B cell (primary cell): ENCODE results near the gene TWF2. TPM values are rescaled to one million over a fixed set of nuclear protein-coding genes. Genes with fewer than 3 reads are reported as not detected.

Experiments
- ATAC-seq: fragments of 200-7000 bp; cut with Tn5 transposase; one replicate; pipeline ENCODE4 v1.10.0; 2021; ENCODE audit warnings: low read depth, mild to moderate bottlenecking, moderate number of reproducible peaks, moderate library complexity
- CTCF ChIA-PET: fragments of 350-600 bp; sonication (Branson Sonifier 250); formaldehyde crosslinking; loops from one replicate; lab custom pipeline; 2021; ENCODE audit warnings: antibody characterized with exemption, inconsistent platforms; lab: Charles Lee
- POLR2A ChIA-PET: fragments of 350-600 bp; sonication (Branson Sonifier 250); formaldehyde crosslinking; loops from one replicate; lab custom pipeline; 2021; ENCODE audit warnings: antibody characterized with exemption; lab: Charles Lee
- DNase-seq: peaks from one replicate; pipeline ENCODE4 v3.0.0; 2013
- H2AFZ ChIP-seq: 2 replicates; pipeline ENCODE4 v1.6.1; 2012; ENCODE audit warnings: mild to moderate bottlenecking, low read depth, low read length; ENCODE audit not compliant: insufficient read depth, poor library complexity, severe bottlenecking
- H3K27ac ChIP-seq, 2 donors: 1 replicate in 1 of 2; 2 replicates in 1 of 2; pipeline ENCODE4 v1.5.1; 2012 to 2013; ENCODE audit warnings: low read length in 2 of 2, mild to moderate bottlenecking in 2 of 2, moderate library complexity in 1 of 2
- H3K27me3 ChIP-seq, 4 experiments: fragments of 200-600 bp in 1 of 4; sonication (generic) in 1 of 4; replicated peaks in 1 of 4; 1 replicate in 2 of 4; 2 replicates in 2 of 4; pipeline versions ENCODE4 v1.6.1 to v1.7.0; 2013 to 2016; ENCODE audit warnings: low read length in 3 of 4, mild to moderate bottlenecking in 2 of 4, mixed read lengths in 1 of 4, moderate library complexity in 1 of 4; ENCODE audit not compliant: insufficient read depth in 4 of 4, control insufficient read depth in 3 of 4; ENCODE audit errors: control extremely low read depth in 1 of 4
- H3K36me3 ChIP-seq, 2 experiments: replicated peaks in 1 of 2; 1 replicate in 1 of 2; 2 replicates in 1 of 2; pipeline versions ENCODE4 v1.6.1 to v1.7.1; 2013; ENCODE audit warnings: low read length in 1 of 2; ENCODE audit not compliant: insufficient read depth in 2 of 2, control insufficient read depth in 1 of 2; ENCODE audit errors: control extremely low read depth in 1 of 2, extremely low read depth in 1 of 2
- H3K4me1 ChIP-seq, 2 donors: fragments of 200-600 bp in 1 of 2; sonication (generic) in 1 of 2; 1 replicate in 1 of 2; 2 replicates in 1 of 2; pipeline versions ENCODE4 v1.5.1 to v1.6.1; 2013 to 2017; ENCODE audit warnings: low read length in 2 of 2; ENCODE audit not compliant: control insufficient read depth in 2 of 2, insufficient read depth in 2 of 2
- H3K4me2 ChIP-seq: replicated peaks from 2 replicates; pipeline ENCODE3; 2012; ENCODE audit warnings: mild to moderate bottlenecking, low read depth, low read length; ENCODE audit not compliant: poor library complexity, severe bottlenecking
- H3K4me3 ChIP-seq, 5 experiments: fragments of 200-600 bp in 1 of 5; sonication (generic) in 1 of 5; 1 replicate in 3 of 5; 2 replicates in 2 of 5; pipeline versions ENCODE4 v1.5.1 to v1.7.0; 2011 to 2016; ENCODE audit warnings: low read length in 4 of 5, mild to moderate bottlenecking in 4 of 5, low read depth in 2 of 5, control low read depth in 1 of 5, moderate library complexity in 1 of 5; ENCODE audit not compliant: insufficient read depth in 1 of 5; ENCODE audit errors: control extremely low read depth in 1 of 5, extremely low read depth in 1 of 5
- H3K79me2 ChIP-seq: fragments of 200-600 bp; sonication (generic); one replicate; pipeline ENCODE4 v1.6.0; 2016; ENCODE audit warnings: low read length; ENCODE audit not compliant: control insufficient read depth, insufficient read depth
- H3K9ac ChIP-seq: fragments of 200-600 bp; sonication (generic); 2 replicates; pipeline ENCODE4 v1.6.1; 2017; ENCODE audit warnings: mild to moderate bottlenecking, low read length, moderate library complexity
- H3K9me3 ChIP-seq, 3 donors: one replicate each; pipeline versions ENCODE4 v1.6.1 to v1.7.1; 2013; ENCODE audit warnings: low read length in 2 of 3; ENCODE audit not compliant: control insufficient read depth in 2 of 3, insufficient read depth in 1 of 3; ENCODE audit errors: control extremely low read depth in 1 of 3
- H4K20me1 ChIP-seq: 2 replicates; pipeline ENCODE4 v1.6.0; 2012; ENCODE audit warnings: mild to moderate bottlenecking, low read length; ENCODE audit not compliant: insufficient read depth, control insufficient read depth, poor library complexity, severe bottlenecking
- H3K27ac Mint-ChIP-seq: one replicate; pipeline ENCODE4 v1.8.0; 2021; ENCODE audit warnings: mixed read lengths
- H3K27me3 Mint-ChIP-seq: one replicate; pipeline ENCODE4 v1.8.0; 2021; ENCODE audit warnings: mixed read lengths
- H3K4me1 Mint-ChIP-seq: one replicate; pipeline ENCODE4 v1.8.0; 2021; ENCODE audit warnings: mixed read lengths
- H3K4me3 Mint-ChIP-seq: one replicate; pipeline ENCODE4 v1.8.0; 2021; ENCODE audit warnings: mixed read lengths
- H3K9me3 Mint-ChIP-seq: one replicate; pipeline ENCODE4 v1.8.0; 2022; ENCODE audit warnings: mixed read lengths; ENCODE audit not compliant: insufficient read depth
- EZH2 ChIP-seq: IDR thresholded peaks from 2 replicates; pipeline ENCODE4 v1.6.1; 2012; ENCODE audit warnings: borderline replicate concordance, low read depth, mild to moderate bottlenecking, moderate library complexity, low read length; ENCODE audit not compliant: insufficient read depth, poor library complexity, severe bottlenecking
- WGBS: methylation state at CpG from one replicate; pipeline ENCODE4 v1.1.5; 2013; ENCODE audit warnings: missing lambda C conversion rate; ENCODE audit not compliant: insufficient coverage; 5-methylcytosine and 5-hydroxymethylcytosine counted together
- intact Hi-C: fragments of 100-400 bp; cut with micrococcal nuclease; formaldehyde crosslinking; loops from one replicate; pipeline ENCODE4 v1.10.0; 2022
- polyA plus RNA-seq: library from polyadenylated mRNA; depleted of rRNA; stranded (reverse); fragments of >200 nt; gene quantifications from 2 replicates; pipeline ENCODE4 v1.2.3, GENCODE V29; 2012
- total RNA-seq, 2 donors: library from RNA; stranded (reverse); fragments of 120-200 nt in 1 of 2; gene quantifications; 1 replicate in 1 of 2; 2 replicates in 1 of 2; pipeline versions ENCODE4 v1.2.3 to v1.2.4, GENCODE V29; 2013 to 2022
- TF ChIP-seq, protein P1 (sequence below): fragments of 200-600 bp; IDR thresholded peaks from one replicate; pipeline ENCODE4 v1.8.0; 2022; ENCODE audit warnings: antibody characterized with exemption, mild to moderate bottlenecking

TWF2 gene
- total and polyA plus RNA-seq, 2 donors (not counting 1 experiment from before 2014, with no cell fraction given), result 60.3 to 88.2 TPM

DNA sequence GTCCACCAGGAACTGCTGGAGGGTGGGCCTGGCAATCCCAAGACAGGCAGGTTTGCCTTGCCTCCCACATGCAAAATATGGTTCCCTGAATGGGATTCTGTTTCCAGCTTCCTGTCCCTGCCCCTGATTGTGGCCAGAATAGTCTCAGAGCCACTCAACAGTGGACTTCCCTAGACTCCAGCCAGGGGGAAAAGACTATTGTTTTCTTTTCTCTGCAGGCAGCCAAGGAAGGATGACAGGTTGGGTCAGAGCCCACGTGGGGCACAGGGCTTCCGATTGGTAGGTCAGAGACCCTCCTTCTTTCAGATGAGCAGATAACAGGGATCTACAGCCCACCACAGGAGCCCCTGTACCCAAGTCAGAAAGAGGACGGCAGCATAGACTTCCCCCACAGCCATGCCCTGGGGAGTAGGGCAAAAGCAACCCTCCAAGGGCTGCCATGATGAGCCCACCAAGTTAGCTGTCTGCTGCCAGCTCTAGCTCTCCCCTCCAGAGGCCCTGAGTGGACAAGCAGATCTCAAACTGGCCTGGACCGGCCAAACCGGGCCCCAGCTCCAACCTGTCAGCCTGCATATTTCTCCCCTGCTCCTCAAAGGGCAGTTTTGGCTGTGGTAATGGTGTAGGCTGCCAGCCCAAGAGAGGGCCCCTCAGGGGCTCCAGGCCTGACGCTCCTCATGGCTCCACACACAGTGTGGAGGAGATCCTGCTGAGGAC, 19.9 kb downstream of the TWF2 start:
- 76% methylated on average over 4 of the region's 6 CpGs for WGBS
- H3K27ac Mint-ChIP-seq, result peak overlapping the region; percentile 37
- Histone ChIP-seq H3K36me3 (peaks cover 1 to 71% of the 10 kb centered on the region in 2 experiments), H3K27ac (peak overlapping the region in 1 of 2 donors; percentile 57), H3K4me2 (peak overlapping the region; percentile 58), H2AFZ (no peak overlapping the region), H3K27me3 (no peaks in the 10 kb centered on the region), H3K79me2 (peaks cover 60% of the 10 kb centered on the region), H3K4me1 (peaks cover 57 to 77% of the 10 kb centered on the region in 2 donors), H3K9ac (no peak overlapping the region), H4K20me1 (peaks cover 34% of the 10 kb centered on the region), H3K9me3 (no peaks in the 10 kb centered on the region), H3K4me3 (no peak overlapping the region)
- TF ChIP-seq, protein P1, sequence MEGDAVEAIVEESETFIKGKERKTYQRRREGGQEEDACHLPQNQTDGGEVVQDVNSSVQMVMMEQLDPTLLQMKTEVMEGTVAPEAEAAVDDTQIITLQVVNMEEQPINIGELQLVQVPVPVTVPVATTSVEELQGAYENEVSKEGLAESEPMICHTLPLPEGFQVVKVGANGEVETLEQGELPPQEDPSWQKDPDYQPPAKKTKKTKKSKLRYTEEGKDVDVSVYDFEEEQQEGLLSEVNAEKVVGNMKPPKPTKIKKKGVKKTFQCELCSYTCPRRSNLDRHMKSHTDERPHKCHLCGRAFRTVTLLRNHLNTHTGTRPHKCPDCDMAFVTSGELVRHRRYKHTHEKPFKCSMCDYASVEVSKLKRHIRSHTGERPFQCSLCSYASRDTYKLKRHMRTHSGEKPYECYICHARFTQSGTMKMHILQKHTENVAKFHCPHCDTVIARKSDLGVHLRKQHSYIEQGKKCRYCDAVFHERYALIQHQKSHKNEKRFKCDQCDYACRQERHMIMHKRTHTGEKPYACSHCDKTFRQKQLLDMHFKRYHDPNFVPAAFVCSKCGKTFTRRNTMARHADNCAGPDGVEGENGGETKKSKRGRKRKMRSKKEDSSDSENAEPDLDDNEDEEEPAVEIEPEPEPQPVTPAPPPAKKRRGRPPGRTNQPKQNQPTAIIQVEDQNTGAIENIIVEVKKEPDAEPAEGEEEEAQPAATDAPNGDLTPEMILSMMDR, result no peak
- no peak for TF ChIP-seq EZH2
- ChIA-PET CTCF (interaction anchor here (0.7 to 12.3 kb wide), 13 partner anchors 8 to 227 kb away, joined by 3 to 265 read pairs (median 9); partner anchors contain the start of genes ALAS1, GLYCTK, PPM1M and SEMA3G), POLR2A (interaction anchor here (0.5 to 1.9 kb wide), 5 partner anchors 9 to 62 kb away, joined by 3 to 17 read pairs (median 12); partner anchors contain the start of gene TWF2)
- no peaks in the 10 kb centered on the region for H3K9me3 Mint-ChIP-seq
- peaks cover 66% of the 10 kb centered on the region for H3K4me1 Mint-ChIP-seq
- no peak for ATAC-seq
- peak; percentile 15 for DNase-seq
- peak overlapping the region; percentile 41 for H3K4me3 Mint-ChIP-seq
- intact Hi-C loops, result no loop called here
- no peaks in the 10 kb centered on the region for H3K27me3 Mint-ChIP-seq

- Histone ChIP-seq H3K4me3 (no peak overlapping the region), H3K9me3 (no peaks in the 10 kb centered on the region), H3K27ac (peak overlapping the region in 1 of 2 donors; percentile 57), H3K27me3 (no peaks in the 10 kb centered on the region), H2AFZ (no peak overlapping the region), H3K36me3 (peaks cover 1 to 74% of the 10 kb centered on the region in 2 experiments), H3K9ac (no peak overlapping the region), H3K4me1 (peaks cover 51 to 71% of the 10 kb centered on the region in 2 donors), H3K4me2 (peak overlapping the region; percentile 58), H3K79me2 (peaks cover 54% of the 10 kb centered on the region), H4K20me1 (peaks cover 34% of the 10 kb centered on the region)
- peak overlapping the region; percentile 41 for H3K4me3 Mint-ChIP-seq
- DNase-seq (peak; percentile 24), ATAC-seq (no peak)
- no peak for TF ChIP-seq EZH2
- POLR2A ChIA-PET, result no interaction called here
- H3K4me1 Mint-ChIP-seq, result peaks cover 59% of the 10 kb centered on the region
- 65% methylated on average over 10 of the region's 12 CpGs for WGBS
- peak overlapping the region; percentile 37 for H3K27ac Mint-ChIP-seq
- H3K27me3 Mint-ChIP-seq, result no peaks in the 10 kb centered on the region
- no peaks in the 10 kb centered on the region for H3K9me3 Mint-ChIP-seq
- CTCF ChIA-PET, result interaction anchor here (2.6 to 12.3 kb wide), 6 partner anchors 7 to 120 kb away, joined by 7 to 265 read pairs (median 106); partner anchors contain the start of genes GLYCTK, PPM1M, TWF2 and WDR82
- intact Hi-C loops, result no loop called here
Measured at GRCh38 chr3:52218454-52218853, 20.5 kb downstream of the TWF2 start.
